Neural cell (in vitro differentiated cells): ENCODE data around the gene IDE. TPM values are rescaled to one million over a fixed set of nuclear protein-coding genes. Genes with fewer than 3 reads are reported as not detected.

Experiments used
- H2AFZ ChIP-seq: fragments of 200-600, 300-800 bp; sonication (generic), shearing (Covaris generic); 2 replicates; pipeline ENCODE4 v1.6.0; 2014; ENCODE audit warnings: low read depth, mild to moderate bottlenecking, antibody characterized with exemption, low read length, moderate library complexity
- H3F3A ChIP-seq: fragments of 200-600 bp; shearing (Covaris generic); 2 replicates; pipeline ENCODE4 v1.6.1; 2016; ENCODE audit warnings: mild to moderate bottlenecking, moderate library complexity, mixed read lengths, antibody characterized with exemption, low read length; ENCODE audit not compliant: insufficient read depth, poor library complexity, severe bottlenecking
- H3K27ac ChIP-seq: fragments of 200-600, 300-800 bp; sonication (generic), shearing (Covaris generic); 2 replicates; pipeline ENCODE4 v1.5.1; 2014; ENCODE audit warnings: mild to moderate bottlenecking, low read length, moderate library complexity
- H3K27me3 ChIP-seq: fragments of 300-800, 200-600 bp; sonication (generic), shearing (Covaris generic); 2 replicates; pipeline ENCODE4 v1.6.0; 2014; ENCODE audit warnings: mild to moderate bottlenecking, low read depth, low read length, moderate library complexity; ENCODE audit not compliant: insufficient read depth
- H3K36me3 ChIP-seq: fragments of 300-800, 200-600 bp; sonication (generic), shearing (Covaris generic); 2 replicates; pipeline ENCODE4 v1.5.1; 2014; ENCODE audit warnings: mild to moderate bottlenecking, antibody characterized with exemption, low read length, moderate library complexity; ENCODE audit not compliant: insufficient read depth
- H3K4me2 ChIP-seq: fragments of 300-800, 200-600 bp; sonication (generic), shearing (Covaris generic); 2 replicates; pipeline ENCODE4 v1.6.0; 2014; ENCODE audit warnings: mild to moderate bottlenecking, low read length
- H3K4me3 ChIP-seq: fragments of 300-800, 200-600 bp; sonication (generic), shearing (Covaris generic); 2 replicates; pipeline ENCODE4 v1.5.1; 2014; ENCODE audit warnings: mild to moderate bottlenecking, low read length, moderate library complexity
- H3K79me2 ChIP-seq: fragments of 200-600 bp; shearing (Covaris generic); replicated peaks from 2 replicates; pipeline ENCODE4 v1.6.0; 2014; ENCODE audit warnings: mild to moderate bottlenecking, low read length, moderate library complexity; ENCODE audit not compliant: insufficient read depth
- H3K9ac ChIP-seq: fragments of 300-800, 200-600 bp; sonication (generic), shearing (Covaris generic); 2 replicates; pipeline ENCODE4 v1.6.1; 2016; ENCODE audit warnings: mild to moderate bottlenecking, low read length, mixed read lengths
- H3K9me2 ChIP-seq: fragments of 200-600 bp; shearing (Covaris generic); 2 replicates; pipeline ENCODE4 v1.6.1; 2016; ENCODE audit warnings: mild to moderate bottlenecking, low read length, mixed read lengths; ENCODE audit not compliant: insufficient read depth
- H3K9me3 ChIP-seq: fragments of 200-600, 300-800 bp; sonication (generic), shearing (Covaris generic); 2 replicates; pipeline ENCODE4 v1.6.1; 2016; ENCODE audit warnings: mild to moderate bottlenecking, mixed run types, low read length, moderate library complexity, mixed read lengths
- H4K20me1 ChIP-seq: fragments of 200-600 bp; shearing (Covaris generic); 2 replicates; pipeline ENCODE4 v1.6.1; 2016; ENCODE audit warnings: mild to moderate bottlenecking, mixed run types; ENCODE audit not compliant: insufficient read depth
- CTCF ChIP-seq: fragments of 450-650 bp; IDR thresholded peaks from 2 replicates; pipeline ENCODE4 v1.5.1; 2014; ENCODE audit warnings: antibody characterized with exemption, mild to moderate bottlenecking, moderate library complexity; ENCODE audit not compliant: poor library complexity, severe bottlenecking
- EP300 ChIP-seq: fragments of 450-650 bp; conservative IDR thresholded peaks from 2 replicates; pipeline ENCODE4 v1.6.1; 2014; ENCODE audit warnings: antibody characterized with exemption, mild to moderate bottlenecking, moderate library complexity; ENCODE audit not compliant: poor library complexity, severe bottlenecking
- EZH2 ChIP-seq: fragments of 200-600, 300-800 bp; shearing (Covaris generic), sonication (generic); IDR thresholded peaks from 2 replicates; pipeline ENCODE4 v1.6.1; 2014; ENCODE audit warnings: antibody characterized with exemption, low read length, borderline replicate concordance, mild to moderate bottlenecking; ENCODE audit not compliant: insufficient read depth, poor library complexity, severe bottlenecking
- MXI1 ChIP-seq: fragments of 450-650 bp; conservative IDR thresholded peaks from 2 replicates; pipeline ENCODE4 v1.6.1; 2014; ENCODE audit warnings: antibody characterized with exemption, mild to moderate bottlenecking; ENCODE audit not compliant: poor library complexity, severe bottlenecking
- POLR2AphosphoS5 ChIP-seq: IDR thresholded peaks from 2 replicates; pipeline ENCODE4 v1.6.1; 2012
- RAD21 ChIP-seq: fragments of 450-650 bp; conservative IDR thresholded peaks from 2 replicates; pipeline ENCODE4 v1.6.1; 2014; ENCODE audit warnings: antibody characterized with exemption, mild to moderate bottlenecking, moderate library complexity
- SMC3 ChIP-seq: fragments of 450-650 bp; conservative IDR thresholded peaks from 2 replicates; pipeline ENCODE4 v1.6.1; 2014; ENCODE audit warnings: antibody characterized with exemption, mild to moderate bottlenecking, moderate library complexity; ENCODE audit not compliant: poor library complexity
- TAF1 ChIP-seq: IDR thresholded peaks from 2 replicates; pipeline ENCODE4 v1.6.1; 2012; ENCODE audit warnings: low read depth
- polyA plus RNA-seq: library from polyadenylated mRNA; depleted of rRNA; stranded (reverse); fragments of >200 nt; gene quantifications from 2 replicates; pipeline ENCODE4 v1.2.3, GENCODE V29; 2014
- TF ChIP-seq, protein P1 (sequence below): IDR thresholded peaks from 2 replicates; pipeline ENCODE4 v1.6.1; 2012; ENCODE audit warnings: borderline replicate concordance

Gene IDE
- polyA plus RNA-seq, 1 donor from 2014 or later, result 10.4 TPM

DNA sequence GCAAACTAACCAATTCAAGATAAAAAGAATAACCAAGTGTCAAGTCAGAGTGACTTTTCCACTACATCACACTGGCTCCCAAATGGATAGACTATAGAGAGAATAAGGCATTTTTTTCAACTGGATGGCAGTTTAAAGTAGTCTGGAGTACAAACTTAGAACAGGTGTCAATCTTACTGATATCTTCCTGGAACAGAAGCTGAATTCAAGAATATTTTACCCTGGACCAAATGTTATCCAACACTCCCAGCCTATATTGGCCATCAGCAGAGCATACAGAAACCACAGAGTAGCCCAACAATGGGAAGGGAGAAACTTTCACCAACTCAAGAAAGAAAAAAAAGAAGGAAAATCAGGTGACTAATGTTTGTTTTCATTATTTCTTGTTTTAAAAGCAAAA is 11.5 kb downstream of the IDE start:
- Histone ChIP-seq H3K27me3 (no peaks in the 10 kb centered on the region), H3K36me3 (no peaks in the 10 kb centered on the region), H3K9me2 (no peaks in the 10 kb centered on the region), H3K9me3 (no peaks in the 10 kb centered on the region), H4K20me1 (no peaks in the 10 kb centered on the region), H3K79me2 (no peaks in the 10 kb centered on the region), H2AFZ (no peak overlapping the region), H3K27ac (no peak overlapping the region), H3F3A (no peaks in the 10 kb centered on the region), H3K4me3 (no peak overlapping the region), H3K4me2 (no peak overlapping the region), H3K9ac (no peak overlapping the region)
- TF ChIP-seq EP300 (no peak), MXI1 (no peak), EZH2 (no peak), TAF1 (no peak), RAD21 (no peak), CTCF (no peak), POLR2AphosphoS5 (no peak), SMC3 (no peak)
- TF ChIP-seq, protein P1, sequence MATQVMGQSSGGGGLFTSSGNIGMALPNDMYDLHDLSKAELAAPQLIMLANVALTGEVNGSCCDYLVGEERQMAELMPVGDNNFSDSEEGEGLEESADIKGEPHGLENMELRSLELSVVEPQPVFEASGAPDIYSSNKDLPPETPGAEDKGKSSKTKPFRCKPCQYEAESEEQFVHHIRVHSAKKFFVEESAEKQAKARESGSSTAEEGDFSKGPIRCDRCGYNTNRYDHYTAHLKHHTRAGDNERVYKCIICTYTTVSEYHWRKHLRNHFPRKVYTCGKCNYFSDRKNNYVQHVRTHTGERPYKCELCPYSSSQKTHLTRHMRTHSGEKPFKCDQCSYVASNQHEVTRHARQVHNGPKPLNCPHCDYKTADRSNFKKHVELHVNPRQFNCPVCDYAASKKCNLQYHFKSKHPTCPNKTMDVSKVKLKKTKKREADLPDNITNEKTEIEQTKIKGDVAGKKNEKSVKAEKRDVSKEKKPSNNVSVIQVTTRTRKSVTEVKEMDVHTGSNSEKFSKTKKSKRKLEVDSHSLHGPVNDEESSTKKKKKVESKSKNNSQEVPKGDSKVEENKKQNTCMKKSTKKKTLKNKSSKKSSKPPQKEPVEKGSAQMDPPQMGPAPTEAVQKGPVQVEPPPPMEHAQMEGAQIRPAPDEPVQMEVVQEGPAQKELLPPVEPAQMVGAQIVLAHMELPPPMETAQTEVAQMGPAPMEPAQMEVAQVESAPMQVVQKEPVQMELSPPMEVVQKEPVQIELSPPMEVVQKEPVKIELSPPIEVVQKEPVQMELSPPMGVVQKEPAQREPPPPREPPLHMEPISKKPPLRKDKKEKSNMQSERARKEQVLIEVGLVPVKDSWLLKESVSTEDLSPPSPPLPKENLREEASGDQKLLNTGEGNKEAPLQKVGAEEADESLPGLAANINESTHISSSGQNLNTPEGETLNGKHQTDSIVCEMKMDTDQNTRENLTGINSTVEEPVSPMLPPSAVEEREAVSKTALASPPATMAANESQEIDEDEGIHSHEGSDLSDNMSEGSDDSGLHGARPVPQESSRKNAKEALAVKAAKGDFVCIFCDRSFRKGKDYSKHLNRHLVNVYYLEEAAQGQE, result no peak

- Histone ChIP-seq H3K36me3 (no peaks in the 10 kb centered on the region), H3K79me2 (no peaks in the 10 kb centered on the region), H3K4me2 (no peak overlapping the region), H3K9ac (no peak overlapping the region), H3K27ac (no peak overlapping the region), H3F3A (no peaks in the 10 kb centered on the region), H3K4me3 (no peak overlapping the region), H2AFZ (no peak overlapping the region), H3K9me2 (no peaks in the 10 kb centered on the region), H3K27me3 (no peaks in the 10 kb centered on the region), H3K9me3 (peaks cover 3% of the 10 kb centered on the region), H4K20me1 (no peaks in the 10 kb centered on the region)
- no peak for TF ChIP-seq CTCF
- TF ChIP-seq SMC3, result no peak
- no peak for TF ChIP-seq EP300
- TF ChIP-seq RAD21, result no peak
- TF ChIP-seq POLR2AphosphoS5, result no peak
Measured at GRCh38 chr10:92559046-92559445, 14.8 kb downstream of the IDE start.
